Measurements from ENCODE around the gene PCDHB7.

DNA sequence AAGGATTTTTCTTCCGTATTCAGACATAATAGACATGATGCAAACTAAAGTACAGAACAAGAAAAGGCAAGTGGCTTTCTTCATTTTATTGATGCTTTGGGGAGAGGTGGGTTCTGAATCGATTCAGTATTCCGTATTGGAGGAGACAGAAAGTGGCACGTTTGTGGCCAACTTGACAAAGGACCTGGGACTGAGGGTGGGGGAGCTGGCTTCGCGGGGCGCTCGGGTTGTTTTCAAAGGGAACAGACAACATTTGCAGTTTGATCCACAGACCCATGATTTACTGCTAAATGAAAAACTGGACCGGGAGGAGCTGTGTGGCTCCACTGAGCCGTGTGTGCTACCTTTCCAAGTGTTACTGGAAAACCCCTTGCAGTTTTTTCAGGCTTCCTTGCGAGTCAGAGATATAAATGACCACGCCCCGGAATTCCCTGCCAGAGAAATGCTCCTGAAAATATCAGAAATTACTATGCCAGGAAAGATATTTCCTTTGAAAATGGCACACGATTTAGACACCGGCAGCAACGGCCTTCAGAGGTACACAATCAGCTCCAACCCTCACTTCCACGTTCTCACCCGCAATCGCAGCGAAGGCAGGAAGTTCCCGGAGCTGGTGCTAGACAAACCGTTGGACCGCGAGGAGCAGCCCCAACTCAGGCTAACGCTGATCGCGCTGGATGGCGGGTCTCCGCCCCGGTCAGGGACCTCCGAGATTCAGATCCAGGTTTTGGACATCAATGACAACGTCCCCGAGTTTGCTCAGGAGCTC, 22.0 kb upstream of the PCDHB7 start:
- TF ChIP-seq ZNF274 (IDR thresholded peaks at IDR 0.05; ENCODE audit: low read depth, low read length) (no peak), SUZ12 (IDR thresholded peaks at IDR 0.05; ENCODE audit: extremely low read depth, insufficient read depth, insufficient read length) (no peak), YY1 (IDR thresholded peaks at IDR 0.05; ENCODE audit: insufficient read depth, insufficient read length) (no peak)

Data from NT2/D1 (cell line).